GM18498 (cell line): Measurements from ENCODE around the gene HMOX2.

ENCODE experiments used
- ATAC-seq: cut with Tn5 transposase; IDR thresholded peaks from one replicate; pipeline ENCODE4 v1.9.1; 2021; ENCODE audit warnings: mild to moderate bottlenecking, moderate library complexity; ENCODE audit not compliant: unreplicated experiment

Gene HMOX2

GRCh38 chr16:4552541-4552940 lies 76.3 kb downstream of the HMOX2 start:
- ATAC-seq, result no peak

GRCh38 chr16:4556112-4556511 lies 79.9 kb downstream of the HMOX2 start, which contains the start of gene C16orf96:
Gene C16orf96, plus strand, starts transcription at chr16:4556340. Its CDS starts 150 bp downstream, at chr16:4556490.
- ATAC-seq, result no peak

GRCh38 chr16:4556580-4556979 lies 80.4 kb downstream of the HMOX2 start:
- ATAC-seq, result no peak

GRCh38 chr16:4557973-4558372 lies 81.8 kb downstream of the HMOX2 start:
- ATAC-seq, result no peak
